ENCODE results near the gene PIN4. TPM values are rescaled to one million over a fixed set of nuclear protein-coding genes. Genes with fewer than 3 reads are reported as not detected.

PIN4 gene
- total RNA-seq, 1 experiment from 2014 or later: 9.5 TPM

DNA sequence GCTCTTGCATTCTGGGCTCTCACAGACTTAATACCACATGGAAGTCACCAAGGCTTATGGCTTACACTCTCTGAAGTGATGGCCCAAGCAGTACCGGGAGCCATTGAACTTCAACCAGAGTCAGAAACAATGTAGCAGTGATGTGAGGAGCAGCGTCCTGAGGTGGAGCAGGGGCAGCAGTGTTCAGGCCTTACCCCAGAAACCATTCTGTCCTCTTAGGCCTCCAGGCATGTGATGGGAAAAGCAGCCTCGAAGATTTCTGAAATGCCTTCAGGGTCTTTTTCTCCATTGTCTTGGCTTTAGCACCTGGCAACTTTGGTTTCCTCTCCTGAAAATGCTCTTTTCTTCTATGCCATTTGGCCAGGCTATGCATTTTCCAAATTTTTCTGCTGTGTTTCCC, 22.8 kb upstream of the PIN4 start:
- no peak for ATAC-seq
- H3K9me2 ChIP-seq (ENCODE audit: insufficient read depth): no peaks in the 10 kb centered on the region
- no peaks in the 10 kb centered on the region for H4K20me1 ChIP-seq (ENCODE audit: insufficient read depth)
- no peak for DNase-seq (ENCODE audit: low read depth, low spot score)
- TF ChIP-seq SRF (IDR thresholded peaks at IDR 0.05; ENCODE audit: low read depth) (no peak), ZFX (IDR thresholded peaks at IDR 0.05) (no peak), POLR2AphosphoS5 (IDR thresholded peaks at IDR 0.05; ENCODE audit: low read depth, low read length) (no peak), SP1 (IDR thresholded peaks at IDR 0.05; ENCODE audit: low read depth) (no peak), FOSL1 (IDR thresholded peaks at IDR 0.05; ENCODE audit: low read depth) (no peak), ZNF274 (IDR thresholded peaks at IDR 0.05; ENCODE audit: low read depth, low read length) (no peak), CBX3 (IDR thresholded peaks at IDR 0.05; ENCODE audit: low read depth) (no peak), POLR2A (IDR thresholded peaks at IDR 0.05; ENCODE audit: borderline replicate concordance, extremely low read depth, insufficient read depth, insufficient read length) (no peak)
- TF ChIP-seq, protein P1, sequence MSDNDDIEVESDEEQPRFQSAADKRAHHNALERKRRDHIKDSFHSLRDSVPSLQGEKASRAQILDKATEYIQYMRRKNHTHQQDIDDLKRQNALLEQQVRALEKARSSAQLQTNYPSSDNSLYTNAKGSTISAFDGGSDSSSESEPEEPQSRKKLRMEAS (IDR thresholded peaks at IDR 0.05): no peak
- TF ChIP-seq, protein P2, sequence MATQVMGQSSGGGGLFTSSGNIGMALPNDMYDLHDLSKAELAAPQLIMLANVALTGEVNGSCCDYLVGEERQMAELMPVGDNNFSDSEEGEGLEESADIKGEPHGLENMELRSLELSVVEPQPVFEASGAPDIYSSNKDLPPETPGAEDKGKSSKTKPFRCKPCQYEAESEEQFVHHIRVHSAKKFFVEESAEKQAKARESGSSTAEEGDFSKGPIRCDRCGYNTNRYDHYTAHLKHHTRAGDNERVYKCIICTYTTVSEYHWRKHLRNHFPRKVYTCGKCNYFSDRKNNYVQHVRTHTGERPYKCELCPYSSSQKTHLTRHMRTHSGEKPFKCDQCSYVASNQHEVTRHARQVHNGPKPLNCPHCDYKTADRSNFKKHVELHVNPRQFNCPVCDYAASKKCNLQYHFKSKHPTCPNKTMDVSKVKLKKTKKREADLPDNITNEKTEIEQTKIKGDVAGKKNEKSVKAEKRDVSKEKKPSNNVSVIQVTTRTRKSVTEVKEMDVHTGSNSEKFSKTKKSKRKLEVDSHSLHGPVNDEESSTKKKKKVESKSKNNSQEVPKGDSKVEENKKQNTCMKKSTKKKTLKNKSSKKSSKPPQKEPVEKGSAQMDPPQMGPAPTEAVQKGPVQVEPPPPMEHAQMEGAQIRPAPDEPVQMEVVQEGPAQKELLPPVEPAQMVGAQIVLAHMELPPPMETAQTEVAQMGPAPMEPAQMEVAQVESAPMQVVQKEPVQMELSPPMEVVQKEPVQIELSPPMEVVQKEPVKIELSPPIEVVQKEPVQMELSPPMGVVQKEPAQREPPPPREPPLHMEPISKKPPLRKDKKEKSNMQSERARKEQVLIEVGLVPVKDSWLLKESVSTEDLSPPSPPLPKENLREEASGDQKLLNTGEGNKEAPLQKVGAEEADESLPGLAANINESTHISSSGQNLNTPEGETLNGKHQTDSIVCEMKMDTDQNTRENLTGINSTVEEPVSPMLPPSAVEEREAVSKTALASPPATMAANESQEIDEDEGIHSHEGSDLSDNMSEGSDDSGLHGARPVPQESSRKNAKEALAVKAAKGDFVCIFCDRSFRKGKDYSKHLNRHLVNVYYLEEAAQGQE (IDR thresholded peaks at IDR 0.05; ENCODE audit: low read depth): no peak
- TF ChIP-seq, protein P3, sequence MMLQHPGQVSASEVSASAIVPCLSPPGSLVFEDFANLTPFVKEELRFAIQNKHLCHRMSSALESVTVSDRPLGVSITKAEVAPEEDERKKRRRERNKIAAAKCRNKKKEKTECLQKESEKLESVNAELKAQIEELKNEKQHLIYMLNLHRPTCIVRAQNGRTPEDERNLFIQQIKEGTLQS (IDR thresholded peaks at IDR 0.05): no peak
- CTCF ChIA-PET: no interaction called here
- intact Hi-C loops (cut with micrococcal nuclease): no loop called here
- no TSS peak for BruUV-seq (replicated peaks)
- RAD21 ChIA-PET (ENCODE audit: low non-redundant PET in 1 of 2, low total read pairs in 2 of 2, uncharacterized antibody in 2 of 2, unreplicated experiment in 2 of 2): no interaction called here
- no peak overlapping the region for H3K4me3 ChIP-seq (replicated peaks in 1 of 2; ENCODE audit: low read depth in 1 of 2, low read length in 2 of 2)
- no peaks in the 10 kb centered on the region for H3K36me3 ChIP-seq (ENCODE audit: control insufficient read depth in 1 of 2, insufficient read depth in 2 of 2, low read length in 2 of 2)
- H3K27me3 ChIP-seq (ENCODE audit: insufficient read depth, low read length): no peaks in the 10 kb centered on the region
- no peak overlapping the region for H3K4me2 ChIP-seq (ENCODE audit: low read length)
- no peak overlapping the region for H2AFZ ChIP-seq (ENCODE audit: low read depth, low read length, poor library complexity, severe bottlenecking)
- H3K79me2 ChIP-seq (ENCODE audit: insufficient read depth, low read length): no peaks in the 10 kb centered on the region
- H3K27ac ChIP-seq (ENCODE audit: low read depth, low read length): no peak overlapping the region
- POLR2A ChIA-PET: no interaction called here
- H3K4me1 ChIP-seq (ENCODE audit: control insufficient read depth in 1 of 2, insufficient read depth in 2 of 2, low read length in 2 of 2): no peaks in the 10 kb centered on the region
- no peaks in the 10 kb centered on the region for H3K9me3 ChIP-seq (ENCODE audit: control insufficient read depth in 1 of 2, insufficient read depth in 1 of 2, low read depth in 1 of 2, low read length in 2 of 2)
- H3K9ac ChIP-seq (ENCODE audit: low read length): no peak overlapping the region
